Measurements from ENCODE around the gene KCNJ1. TPM values are rescaled to one million over a fixed set of nuclear protein-coding genes. Genes with fewer than 3 reads are reported as not detected.

The KCNJ1 gene
- total RNA-seq, 1 donor from 2014 or later = under 0.01 TPM

DNA sequence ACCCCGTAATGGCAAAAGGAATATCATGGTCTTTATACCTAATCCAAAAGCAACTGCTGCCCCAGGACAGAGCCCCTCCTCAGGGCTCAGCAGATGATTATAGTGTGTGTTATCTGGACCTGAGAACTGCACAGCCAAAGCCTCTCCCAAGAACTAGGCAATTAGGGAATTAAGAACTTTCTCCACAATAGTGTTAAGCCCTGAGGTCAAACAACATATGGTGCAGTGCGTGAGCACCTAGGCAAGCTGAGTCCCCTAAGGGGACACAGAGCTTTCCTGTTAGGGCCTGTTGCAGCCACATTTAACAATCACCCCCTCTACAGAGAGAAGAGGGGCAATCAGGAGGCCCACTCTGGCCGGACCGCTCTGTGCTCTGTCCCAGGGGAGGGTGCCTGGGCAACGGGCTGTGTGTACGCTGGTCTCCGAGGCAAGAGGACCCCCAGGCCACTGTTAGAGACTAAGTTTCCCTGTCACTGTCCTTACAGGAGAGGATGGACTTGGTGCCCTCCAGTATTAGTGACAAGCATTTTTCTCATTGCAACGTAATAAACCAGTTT, 22.6 kb upstream of the KCNJ1 start:
- TF ChIP-seq, protein P1, sequence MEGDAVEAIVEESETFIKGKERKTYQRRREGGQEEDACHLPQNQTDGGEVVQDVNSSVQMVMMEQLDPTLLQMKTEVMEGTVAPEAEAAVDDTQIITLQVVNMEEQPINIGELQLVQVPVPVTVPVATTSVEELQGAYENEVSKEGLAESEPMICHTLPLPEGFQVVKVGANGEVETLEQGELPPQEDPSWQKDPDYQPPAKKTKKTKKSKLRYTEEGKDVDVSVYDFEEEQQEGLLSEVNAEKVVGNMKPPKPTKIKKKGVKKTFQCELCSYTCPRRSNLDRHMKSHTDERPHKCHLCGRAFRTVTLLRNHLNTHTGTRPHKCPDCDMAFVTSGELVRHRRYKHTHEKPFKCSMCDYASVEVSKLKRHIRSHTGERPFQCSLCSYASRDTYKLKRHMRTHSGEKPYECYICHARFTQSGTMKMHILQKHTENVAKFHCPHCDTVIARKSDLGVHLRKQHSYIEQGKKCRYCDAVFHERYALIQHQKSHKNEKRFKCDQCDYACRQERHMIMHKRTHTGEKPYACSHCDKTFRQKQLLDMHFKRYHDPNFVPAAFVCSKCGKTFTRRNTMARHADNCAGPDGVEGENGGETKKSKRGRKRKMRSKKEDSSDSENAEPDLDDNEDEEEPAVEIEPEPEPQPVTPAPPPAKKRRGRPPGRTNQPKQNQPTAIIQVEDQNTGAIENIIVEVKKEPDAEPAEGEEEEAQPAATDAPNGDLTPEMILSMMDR (IDR thresholded peaks at IDR 0.05; ENCODE audit: insufficient read depth, low read length, severe bottlenecking) = no peak
- no peak for FAIRE-seq
- Histone ChIP-seq H3K27me3 (ENCODE audit: control insufficient read depth, insufficient read depth, low read length) (no peaks in the 10 kb centered on the region), H3K4me3 (ENCODE audit: low read depth, low read length) (no peak overlapping the region), H3K36me3 (ENCODE audit: control insufficient read depth, insufficient read depth, low read length) (no peaks in the 10 kb centered on the region)
- DNase-seq (ENCODE audit: low read depth) = no peak

DNA sequence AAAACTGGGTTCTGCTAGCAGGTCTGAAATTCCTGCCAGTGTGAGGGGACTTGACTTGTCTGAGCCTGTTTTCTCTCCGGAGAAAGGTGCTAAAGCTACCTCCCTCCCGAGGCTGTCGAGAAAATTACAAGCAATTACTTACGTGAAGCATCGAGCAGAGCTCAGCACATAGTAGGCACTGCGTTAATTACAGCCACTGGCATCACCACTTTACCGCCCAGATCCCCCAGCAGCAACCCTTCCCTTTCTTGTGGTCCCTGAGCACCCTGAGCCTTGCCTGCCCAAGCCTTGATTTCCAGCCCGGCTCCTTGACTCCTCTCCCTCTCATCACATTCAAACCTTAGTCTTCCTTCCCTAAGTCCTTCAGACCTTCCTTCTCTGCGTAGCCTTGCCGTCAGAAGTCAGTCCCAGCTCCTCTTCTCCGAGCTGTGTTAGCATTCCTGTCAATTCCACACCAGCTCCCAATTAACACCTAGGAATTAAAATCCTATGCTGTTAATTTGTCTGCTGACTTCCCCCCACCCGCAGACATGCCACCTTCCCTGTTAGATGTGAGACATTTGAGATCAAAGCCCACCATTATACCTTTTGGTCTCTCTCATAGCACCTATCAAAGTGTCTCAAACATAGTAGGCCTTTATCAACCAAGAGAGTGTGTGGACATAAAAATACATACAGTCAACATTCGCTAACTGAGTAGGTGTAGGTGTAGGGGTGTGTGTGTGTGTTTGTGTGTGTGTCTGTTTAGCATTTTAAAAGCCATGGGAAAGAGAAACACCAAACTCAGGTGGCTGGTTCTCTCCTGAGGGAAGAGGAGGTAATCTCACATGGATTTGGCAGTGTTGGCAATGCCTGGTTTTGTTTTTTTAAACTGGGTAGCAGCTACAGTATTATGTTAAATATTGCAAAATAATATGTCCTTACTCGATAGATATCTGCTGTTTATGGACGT, 21.2 kb upstream of the KCNJ1 start:
- H3K4me3 ChIP-seq (ENCODE audit: low read depth, low read length) = no peak overlapping the region
- FAIRE-seq (no peak), DNase-seq (ENCODE audit: low read depth) (peak; percentile 75)
- no peaks in the 10 kb centered on the region for H3K27me3 ChIP-seq (ENCODE audit: control insufficient read depth, insufficient read depth, low read length)
- no peaks in the 10 kb centered on the region for H3K36me3 ChIP-seq (ENCODE audit: control insufficient read depth, insufficient read depth, low read length)
- TF ChIP-seq, protein P1 (IDR thresholded peaks at IDR 0.05; ENCODE audit: insufficient read depth, low read length, severe bottlenecking) = peak; percentile 48

GRCh38 chr11:128886406-128887124, 19.5 kb upstream of the KCNJ1 start:
- FAIRE-seq (no peak), DNase-seq (ENCODE audit: low read depth) (peak; percentile 38)
- Histone ChIP-seq H3K36me3 (ENCODE audit: control insufficient read depth, insufficient read depth, low read length) (no peaks in the 10 kb centered on the region), H3K27me3 (ENCODE audit: control insufficient read depth, insufficient read depth, low read length) (peaks cover 2% of the 10 kb centered on the region), H3K4me3 (ENCODE audit: low read depth, low read length) (no peak overlapping the region)
- TF ChIP-seq, protein P1 (IDR thresholded peaks at IDR 0.05; ENCODE audit: insufficient read depth, low read length, severe bottlenecking) = peak; percentile 59

DNA sequence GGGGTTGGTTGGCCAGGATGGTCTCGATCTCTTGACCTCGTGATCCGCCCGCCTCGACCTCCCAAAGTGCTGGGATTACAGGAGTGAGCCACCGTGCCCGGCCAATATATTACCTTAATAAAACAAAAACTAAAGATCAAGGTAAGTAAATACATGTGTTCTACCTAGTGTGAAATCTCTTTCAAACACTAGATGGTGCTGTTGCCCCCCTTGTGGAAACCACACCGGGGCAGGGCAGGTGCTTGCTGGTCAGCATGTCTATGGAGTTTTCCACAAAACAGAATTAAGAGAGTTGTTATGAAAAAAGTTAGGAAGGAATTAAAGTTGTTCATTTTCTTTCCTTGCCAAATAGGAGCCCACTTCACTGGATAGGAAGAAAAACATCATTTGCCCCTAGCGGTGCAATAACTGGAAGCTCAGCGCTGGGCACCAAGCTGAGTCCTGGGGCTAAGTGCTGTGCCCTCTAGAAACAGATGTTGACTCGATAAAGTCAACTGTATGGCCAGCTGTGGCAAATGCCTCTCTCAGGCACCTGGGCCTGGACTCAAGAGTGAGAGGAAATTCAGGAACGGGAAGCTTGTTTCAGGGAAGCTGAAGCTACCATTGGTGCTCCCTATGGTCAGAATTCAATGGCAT, 17.7 kb upstream of the KCNJ1 start:
- DNase-seq (ENCODE audit: low read depth) = peak; percentile 65
- H3K4me3 ChIP-seq (ENCODE audit: low read depth, low read length) = no peak overlapping the region
- no peak for FAIRE-seq
- TF ChIP-seq, protein P1 (IDR thresholded peaks at IDR 0.05; ENCODE audit: insufficient read depth, low read length, severe bottlenecking) = peak; percentile 67
- no peaks in the 10 kb centered on the region for H3K36me3 ChIP-seq (ENCODE audit: control insufficient read depth, insufficient read depth, low read length)
- peaks cover 2% of the 10 kb centered on the region for H3K27me3 ChIP-seq (ENCODE audit: control insufficient read depth, insufficient read depth, low read length)

DNA sequence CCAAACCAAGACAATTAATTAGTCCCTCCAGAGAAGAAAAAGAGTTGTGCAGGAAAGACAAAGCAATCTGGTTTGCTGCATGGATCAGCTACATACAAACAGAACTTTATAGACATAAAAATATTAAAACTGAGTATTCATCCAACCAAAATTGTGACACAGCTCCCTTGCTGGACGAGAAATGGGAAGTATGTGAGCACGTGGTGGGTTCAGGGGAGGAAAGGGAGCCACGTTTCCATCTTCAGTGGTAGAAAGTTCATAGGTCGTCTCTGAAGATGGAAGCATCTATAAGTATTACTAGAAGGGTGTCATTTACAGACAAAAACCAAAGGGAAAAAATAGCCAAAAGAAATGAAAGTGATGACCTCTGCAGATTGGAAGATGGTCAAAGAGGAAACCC, 17.0 kb upstream of the KCNJ1 start:
- FAIRE-seq (no peak), DNase-seq (ENCODE audit: low read depth) (no peak)
- no peaks in the 10 kb centered on the region for H3K36me3 ChIP-seq (ENCODE audit: control insufficient read depth, insufficient read depth, low read length)
- TF ChIP-seq, protein P1 (IDR thresholded peaks at IDR 0.05; ENCODE audit: insufficient read depth, low read length, severe bottlenecking) = no peak
- H3K27me3 ChIP-seq (ENCODE audit: control insufficient read depth, insufficient read depth, low read length) = peaks cover 2% of the 10 kb centered on the region
- H3K4me3 ChIP-seq (ENCODE audit: low read depth, low read length) = no peak overlapping the region

All from bronchial epithelial cell (primary cell).